Effector memory CD8-positive, alpha-beta T cell (primary cell): ENCODE results near the gene UBC.
"Not testable (repeated sequence)": the region's sequence is repeated elsewhere in the genome, so short reads cannot be mapped to it uniquely, and the experiment has no call there.

Experiments
- ATAC-seq: fragments of 150-1000 bp; cut with Tn5 transposase; replicated peaks from 2 replicates; pipeline ENCODE4 v1.10.0; 2021; ENCODE audit warnings: mild to moderate bottlenecking, moderate library complexity
- DNase-seq, 3 experiments: peaks; one replicate each; pipeline ENCODE4 v3.0.0; 2021
- H3K27ac Mint-ChIP-seq, 2 donors: one replicate each; pipeline ENCODE4 v1.8.0; 2022; ENCODE audit warnings: mild to moderate bottlenecking in 2 of 2, mixed read lengths in 2 of 2, moderate library complexity in 2 of 2
- H3K27me3 Mint-ChIP-seq, 2 donors: one replicate each; pipeline ENCODE4 v1.8.0; 2022; ENCODE audit warnings: mixed read lengths in 2 of 2
- H3K36me3 Mint-ChIP-seq: one replicate; pipeline ENCODE4 v1.8.0; 2022; ENCODE audit warnings: mild to moderate bottlenecking, moderate library complexity, mixed read lengths; ENCODE audit not compliant: insufficient read depth
- H3K4me1 Mint-ChIP-seq, 2 donors: one replicate each; pipeline ENCODE4 v1.8.0; 2022; ENCODE audit warnings: low read depth in 2 of 2, mixed read lengths in 2 of 2
- H3K4me3 Mint-ChIP-seq, 2 donors: one replicate each; pipeline ENCODE4 v1.8.0; 2022; ENCODE audit warnings: mild to moderate bottlenecking in 2 of 2, mixed read lengths in 2 of 2, moderate library complexity in 2 of 2
- H3K9me3 Mint-ChIP-seq, 2 donors: one replicate each; pipeline ENCODE4 v1.8.0; 2022; ENCODE audit warnings: mixed read lengths in 2 of 2

UBC gene

GRCh38 chr12:124881123-124881522 is 33.3 kb downstream of the UBC start:
- DNase-seq, result no peak
- H3K27me3 Mint-ChIP-seq, result peaks cover 1 to 5% of the 10 kb centered on the region in 2 donors
- H3K9me3 Mint-ChIP-seq, result no peaks in the 10 kb centered on the region
- H3K27ac Mint-ChIP-seq, result no peak overlapping the region
- peaks cover 0 to 1% of the 10 kb centered on the region in 2 donors for H3K4me1 Mint-ChIP-seq
- no peak for ATAC-seq
- peaks cover 14% of the 10 kb centered on the region for H3K36me3 Mint-ChIP-seq
- H3K4me3 Mint-ChIP-seq, result peak overlapping the region in 1 of 2 donors; percentile 40

- not testable (repeated sequence) for H3K27me3 Mint-ChIP-seq, H3K9me3 Mint-ChIP-seq, H3K36me3 Mint-ChIP-seq, H3K4me3 Mint-ChIP-seq, ATAC-seq, DNase-seq, H3K27ac Mint-ChIP-seq, H3K4me1 Mint-ChIP-seq
Observed at GRCh38 chr12:124880335-124880734, 34.1 kb downstream of the UBC start.

- Mint-ChIP-seq H3K9me3 (no peaks in the 10 kb centered on the region), H3K27me3 (peaks cover 5 to 15% of the 10 kb centered on the region in 2 donors), H3K4me3 (no peak overlapping the region), H3K27ac (no peak overlapping the region), H3K4me1 (peaks cover 0 to 1% of the 10 kb centered on the region in 2 donors), H3K36me3 (peaks cover 3% of the 10 kb centered on the region)
- no peak for ATAC-seq
- no peak for DNase-seq
Observed at GRCh38 chr12:124878795-124879516, 35.5 kb downstream of the UBC start.

- Mint-ChIP-seq H3K4me1 (peaks cover 0 to 1% of the 10 kb centered on the region in 2 donors), H3K27ac (no peak overlapping the region), H3K36me3 (peaks cover 3% of the 10 kb centered on the region), H3K9me3 (no peaks in the 10 kb centered on the region), H3K4me3 (no peak overlapping the region), H3K27me3 (peaks cover 5 to 17% of the 10 kb centered on the region in 2 donors)
- ATAC-seq (no peak), DNase-seq (no peak)
Observed at GRCh38 chr12:124877423-124877822, 37.0 kb downstream of the UBC start.

GRCh38 chr12:124876171-124876570 is 38.3 kb downstream of the UBC start:
- ATAC-seq (no peak), DNase-seq (no peak)
- Mint-ChIP-seq H3K4me1 (no peaks in the 10 kb centered on the region), H3K27ac (no peak overlapping the region), H3K4me3 (no peak overlapping the region), H3K36me3 (peaks cover 3% of the 10 kb centered on the region), H3K9me3 (no peaks in the 10 kb centered on the region), H3K27me3 (peaks cover 5 to 25% of the 10 kb centered on the region in 2 donors)

GRCh38 chr12:124875803-124876132 is 38.7 kb downstream of the UBC start:
- DNase-seq, result no peak
- ATAC-seq, result no peak
- H3K27me3 Mint-ChIP-seq, result peaks cover 5 to 25% of the 10 kb centered on the region in 2 donors
- no peaks in the 10 kb centered on the region for H3K9me3 Mint-ChIP-seq
- no peak overlapping the region for H3K27ac Mint-ChIP-seq
- peaks cover 3% of the 10 kb centered on the region for H3K36me3 Mint-ChIP-seq
- H3K4me3 Mint-ChIP-seq, result no peak overlapping the region
- no peaks in the 10 kb centered on the region for H3K4me1 Mint-ChIP-seq

GRCh38 chr12:124874988-124875802 is 39.3 kb downstream of the UBC start:
- H3K27me3 Mint-ChIP-seq, result peaks cover 5 to 25% of the 10 kb centered on the region in 2 donors
- no peak overlapping the region for H3K4me3 Mint-ChIP-seq
- H3K27ac Mint-ChIP-seq, result no peak overlapping the region
- DNase-seq (no peak), ATAC-seq (no peak)
- peaks cover 3% of the 10 kb centered on the region for H3K36me3 Mint-ChIP-seq
- H3K4me1 Mint-ChIP-seq, result no peaks in the 10 kb centered on the region
- no peaks in the 10 kb centered on the region for H3K9me3 Mint-ChIP-seq

- ATAC-seq (no peak), DNase-seq (no peak)
- Mint-ChIP-seq H3K4me1 (no peaks in the 10 kb centered on the region), H3K9me3 (no peaks in the 10 kb centered on the region), H3K4me3 (no peak overlapping the region), H3K27ac (peak overlapping the region in 1 of 2 donors; percentile 63), H3K27me3 (peaks cover 9 to 32% of the 10 kb centered on the region in 2 donors), H3K36me3 (no peaks in the 10 kb centered on the region)
Observed at GRCh38 chr12:124874188-124874587, 40.3 kb downstream of the UBC start.

GRCh38 chr12:124872068-124872719 is 42.3 kb downstream of the UBC start:
- no peak for ATAC-seq
- Mint-ChIP-seq H3K4me1 (peaks cover 0 to 4% of the 10 kb centered on the region in 2 donors), H3K9me3 (no peaks in the 10 kb centered on the region)

GRCh38 chr12:124871297-124871696 is 43.2 kb downstream of the UBC start:
- Mint-ChIP-seq H3K27me3 (peaks cover 10 to 41% of the 10 kb centered on the region in 2 donors), H3K4me3 (no peak overlapping the region), H3K9me3 (no peaks in the 10 kb centered on the region), H3K4me1 (peaks cover 0 to 4% of the 10 kb centered on the region in 2 donors), H3K27ac (no peak overlapping the region), H3K36me3 (peaks cover 4% of the 10 kb centered on the region)
- ATAC-seq, result no peak
- DNase-seq, result no peak

More at GRCh38 chr12:124872068-124872719, 42.3 kb downstream of the UBC start:
- peaks cover 4% of the 10 kb centered on the region for H3K36me3 Mint-ChIP-seq
- DNase-seq, result no peak
- H3K27ac Mint-ChIP-seq, result no peak overlapping the region
- peaks cover 10 to 41% of the 10 kb centered on the region in 2 donors for H3K27me3 Mint-ChIP-seq
- no peak overlapping the region for H3K4me3 Mint-ChIP-seq

- Mint-ChIP-seq H3K4me1 (peaks cover 0 to 4% of the 10 kb centered on the region in 2 donors), H3K27ac (no peak overlapping the region), H3K9me3 (no peaks in the 10 kb centered on the region), H3K27me3 (peaks cover 10 to 35% of the 10 kb centered on the region in 2 donors), H3K4me3 (no peak overlapping the region), H3K36me3 (peaks cover 4% of the 10 kb centered on the region)
- ATAC-seq (no peak), DNase-seq (no peak)
Observed at GRCh38 chr12:124870515-124870914, 43.9 kb downstream of the UBC start.

- no peak overlapping the region for H3K4me3 Mint-ChIP-seq
- H3K27ac Mint-ChIP-seq, result peak overlapping the region in 1 of 2 donors; percentile 21
- peaks cover 10 to 28% of the 10 kb centered on the region in 2 donors for H3K27me3 Mint-ChIP-seq
- H3K4me1 Mint-ChIP-seq, result peaks cover 3 to 9% of the 10 kb centered on the region in 2 donors
- no peaks in the 10 kb centered on the region for H3K9me3 Mint-ChIP-seq
- peaks cover 9% of the 10 kb centered on the region for H3K36me3 Mint-ChIP-seq
- ATAC-seq (no peak), DNase-seq (no peak)
Observed at GRCh38 chr12:124869059-124869665, 45.3 kb downstream of the UBC start.
